OCI-LY3 (cell line): Measurements from ENCODE around the gene GRIN2A.

Experiments
- H2AFZ ChIP-seq: fragments of 200-600, 300-600 bp; shearing (Covaris generic); 2 replicates; pipeline ENCODE4 v1.6.0; 2014; ENCODE audit warnings: antibody characterized with exemption, low read depth, low read length
- H3K27ac ChIP-seq: fragments of 200-600, 300-600 bp; sonication (generic); 2 replicates; pipeline ENCODE4 v1.5.1; 2014; ENCODE audit warnings: mild to moderate bottlenecking, low read length, moderate library complexity, mixed read lengths
- H3K27me3 ChIP-seq: fragments of 200-600, 300-600 bp; sonication (generic); 2 replicates; pipeline ENCODE4 v1.6.1; 2014; ENCODE audit warnings: low read depth, low read length, mixed read lengths
- H3K36me3 ChIP-seq: fragments of 200-600, 300-600 bp; sonication (generic); replicated peaks from 2 replicates; pipeline ENCODE3; 2014; ENCODE audit warnings: low read depth, low read length, mixed read lengths
- H3K4me1 ChIP-seq: fragments of 300-600, 200-600 bp; sonication (generic); 2 replicates; pipeline ENCODE4 v1.6.1; 2014; ENCODE audit warnings: low read length, mixed read lengths
- H3K4me2 ChIP-seq: fragments of 200-600, 300-600 bp; sonication (generic); 2 replicates; pipeline ENCODE4 v1.6.1; 2014; ENCODE audit warnings: low read length, mixed read lengths
- H3K4me3 ChIP-seq: fragments of 300-600, 200-600 bp; sonication (generic); 2 replicates; pipeline ENCODE4 v1.5.1; 2014; ENCODE audit warnings: antibody characterized with exemption, mild to moderate bottlenecking, low read length, moderate library complexity
- H3K79me2 ChIP-seq: fragments of 300-600, 200-600 bp; shearing (Covaris generic); 2 replicates; pipeline ENCODE4 v1.6.1; 2014; ENCODE audit warnings: mild to moderate bottlenecking, low read length, mixed read lengths
- H3K9ac ChIP-seq: fragments of 300-600, 200-600 bp; shearing (Covaris generic); 2 replicates; pipeline ENCODE4 v1.6.0; 2014; ENCODE audit warnings: mild to moderate bottlenecking, low read length, moderate library complexity
- H3K9me3 ChIP-seq: fragments of 200-600, 300-600 bp; shearing (Covaris generic); 2 replicates; pipeline ENCODE4 v1.6.1; 2014; ENCODE audit warnings: low read length, mixed read lengths; ENCODE audit not compliant: insufficient read depth
- H4K20me1 ChIP-seq: fragments of 200-600, 300-600 bp; sonication (generic); 2 replicates; pipeline ENCODE4 v1.6.1; 2016; ENCODE audit warnings: low read length, mixed read lengths; ENCODE audit not compliant: insufficient read depth
- CTCF ChIP-seq: fragments of 200-600, 300-600 bp; sonication (generic); IDR thresholded peaks from 2 replicates; pipeline ENCODE4 v1.5.1; 2014; ENCODE audit warnings: antibody characterized with exemption, low read length, low read depth
- EZH2phosphoT487 ChIP-seq: fragments of 200-600 bp; shearing (Covaris generic); IDR thresholded peaks from 2 replicates; pipeline ENCODE4 v1.6.1; 2018; ENCODE audit warnings: antibody characterized with exemption, mixed run types, low read depth

Gene GRIN2A

GRCh38 chr16:10126686-10127085 is 55.5 kb downstream of the GRIN2A start:
- no peak overlapping the region for H3K4me3 ChIP-seq
- no peak overlapping the region for H2AFZ ChIP-seq
- H3K27ac ChIP-seq = no peak overlapping the region
- peaks cover 53% of the 10 kb centered on the region for H3K27me3 ChIP-seq
- TF ChIP-seq CTCF (no peak), EZH2phosphoT487 (no peak)
- H3K79me2 ChIP-seq = no peaks in the 10 kb centered on the region
- no peak overlapping the region for H3K4me2 ChIP-seq
- no peaks in the 10 kb centered on the region for H4K20me1 ChIP-seq
- H3K9me3 ChIP-seq = no peaks in the 10 kb centered on the region
- no peak overlapping the region for H3K9ac ChIP-seq
- H3K36me3 ChIP-seq = no peaks in the 10 kb centered on the region
- peaks cover 9% of the 10 kb centered on the region; the same call in 1 of the 2 replicates for H3K4me1 ChIP-seq

- Histone ChIP-seq H4K20me1 (no peaks in the 10 kb centered on the region), H3K27me3 (peaks cover 41% of the 10 kb centered on the region), H2AFZ (no peak overlapping the region), H3K4me3 (no peak overlapping the region), H3K4me1 (peaks cover 9% of the 10 kb centered on the region; the same call in 1 of the 2 replicates), H3K79me2 (no peaks in the 10 kb centered on the region), H3K4me2 (no peak overlapping the region), H3K36me3 (no peaks in the 10 kb centered on the region), H3K9me3 (no peaks in the 10 kb centered on the region), H3K9ac (no peak overlapping the region), H3K27ac (no peak overlapping the region)
- TF ChIP-seq CTCF (no peak), EZH2phosphoT487 (no peak)
Measured at GRCh38 chr16:10123141-10123540, 59.1 kb downstream of the GRIN2A start.

- Histone ChIP-seq H3K4me2 (peak overlapping the region; percentile 37), H3K27me3 (peaks cover 39% of the 10 kb centered on the region), H3K4me1 (peaks cover 9% of the 10 kb centered on the region; the same call in 1 of the 2 replicates), H3K27ac (no peak overlapping the region), H4K20me1 (no peaks in the 10 kb centered on the region), H3K9ac (no peak overlapping the region), H3K9me3 (no peaks in the 10 kb centered on the region), H3K79me2 (no peaks in the 10 kb centered on the region), H3K36me3 (no peaks in the 10 kb centered on the region), H2AFZ (no peak overlapping the region), H3K4me3 (no peak overlapping the region)
- TF ChIP-seq EZH2phosphoT487 (no peak), CTCF (peak; percentile 45)
Measured at GRCh38 chr16:10122546-10122945, 59.7 kb downstream of the GRIN2A start.

GRCh38 chr16:10121897-10122425 is 60.3 kb downstream of the GRIN2A start:
- no peak for TF ChIP-seq CTCF
- TF ChIP-seq EZH2phosphoT487 = no peak
- Histone ChIP-seq H3K27ac (no peak overlapping the region), H4K20me1 (no peaks in the 10 kb centered on the region), H3K9ac (no peak overlapping the region), H3K27me3 (peaks cover 45% of the 10 kb centered on the region), H3K79me2 (no peaks in the 10 kb centered on the region), H2AFZ (no peak overlapping the region), H3K4me2 (peak overlapping the region; percentile 37), H3K4me3 (no peak overlapping the region), H3K36me3 (no peaks in the 10 kb centered on the region), H3K9me3 (no peaks in the 10 kb centered on the region), H3K4me1 (peaks cover 9% of the 10 kb centered on the region; the same call in 1 of the 2 replicates)
